ENCODE measurements around the gene SYNDIG1L.

Gene SYNDIG1L

GRCh38 chr14:74429221-74429691 is 3.2 kb upstream of the SYNDIG1L start:
- DNase-seq = no peak

GRCh38 chr14:74427651-74428050 is 1.6 kb upstream of the SYNDIG1L start:
- DNase-seq = no peak

GRCh38 chr14:74425525-74426201 is 347 bp downstream of the SYNDIG1L start:
- peak in 3 of 4 experiments; percentile 7 to 40 (median 31) for DNase-seq

- no peak for DNase-seq
Measured at GRCh38 chr14:74424606-74425005, 1.4 kb downstream of the SYNDIG1L start.

GRCh38 chr14:74423246-74423645 is 2.8 kb downstream of the SYNDIG1L start:
- DNase-seq = no peak

- DNase-seq = no peak
Measured at GRCh38 chr14:74421981-74422380, 4.0 kb downstream of the SYNDIG1L start.

GRCh38 chr14:74419086-74419485 is 6.9 kb downstream of the SYNDIG1L start:
- DNase-seq = no peak

- DNase-seq = no peak
Measured at GRCh38 chr14:74418031-74418430, 8.0 kb downstream of the SYNDIG1L start.

GRCh38 chr14:74417611-74418010 is 8.4 kb downstream of the SYNDIG1L start:
- DNase-seq = no peak

- no peak for DNase-seq
Measured at GRCh38 chr14:74417201-74417600, 8.8 kb downstream of the SYNDIG1L start.

GRCh38 chr14:74415115-74415437 is 10.9 kb downstream of the SYNDIG1L start:
- DNase-seq = no peak

GRCh38 chr14:74414403-74415114 is 11.5 kb downstream of the SYNDIG1L start:
- DNase-seq = no peak

GRCh38 chr14:74413627-74414026 is 12.4 kb downstream of the SYNDIG1L start:
- no peak for DNase-seq

GRCh38 chr14:74412753-74413152 is 13.3 kb downstream of the SYNDIG1L start:
- DNase-seq = no peak

- DNase-seq = no peak
Measured at GRCh38 chr14:74411671-74412070, 14.3 kb downstream of the SYNDIG1L start.

- DNase-seq = no peak
Measured at GRCh38 chr14:74409441-74409840, 16.6 kb downstream of the SYNDIG1L start.

GRCh38 chr14:74408870-74409269 is 17.1 kb downstream of the SYNDIG1L start:
- no peak for DNase-seq

GRCh38 chr14:74407801-74408154 is 18.2 kb downstream of the SYNDIG1L start:
- DNase-seq = no peak

- no peak for DNase-seq
Measured at GRCh38 chr14:74407021-74407800, 18.8 kb downstream of the SYNDIG1L start.

GRCh38 chr14:74405663-74406062 is 20.3 kb downstream of the SYNDIG1L start:
- no peak for DNase-seq

- DNase-seq = no peak
Measured at GRCh38 chr14:74404435-74404834, 21.6 kb downstream of the SYNDIG1L start.

GRCh38 chr14:74403619-74404417 is 22.2 kb downstream of the SYNDIG1L start:
- no peak for DNase-seq
